Measurements from ENCODE around the gene SLC20A1.
"Not testable (repeated sequence)": the region's sequence is repeated elsewhere in the genome, so short reads cannot be mapped to it uniquely, and the experiment has no call there.

Gene SLC20A1

DNA sequence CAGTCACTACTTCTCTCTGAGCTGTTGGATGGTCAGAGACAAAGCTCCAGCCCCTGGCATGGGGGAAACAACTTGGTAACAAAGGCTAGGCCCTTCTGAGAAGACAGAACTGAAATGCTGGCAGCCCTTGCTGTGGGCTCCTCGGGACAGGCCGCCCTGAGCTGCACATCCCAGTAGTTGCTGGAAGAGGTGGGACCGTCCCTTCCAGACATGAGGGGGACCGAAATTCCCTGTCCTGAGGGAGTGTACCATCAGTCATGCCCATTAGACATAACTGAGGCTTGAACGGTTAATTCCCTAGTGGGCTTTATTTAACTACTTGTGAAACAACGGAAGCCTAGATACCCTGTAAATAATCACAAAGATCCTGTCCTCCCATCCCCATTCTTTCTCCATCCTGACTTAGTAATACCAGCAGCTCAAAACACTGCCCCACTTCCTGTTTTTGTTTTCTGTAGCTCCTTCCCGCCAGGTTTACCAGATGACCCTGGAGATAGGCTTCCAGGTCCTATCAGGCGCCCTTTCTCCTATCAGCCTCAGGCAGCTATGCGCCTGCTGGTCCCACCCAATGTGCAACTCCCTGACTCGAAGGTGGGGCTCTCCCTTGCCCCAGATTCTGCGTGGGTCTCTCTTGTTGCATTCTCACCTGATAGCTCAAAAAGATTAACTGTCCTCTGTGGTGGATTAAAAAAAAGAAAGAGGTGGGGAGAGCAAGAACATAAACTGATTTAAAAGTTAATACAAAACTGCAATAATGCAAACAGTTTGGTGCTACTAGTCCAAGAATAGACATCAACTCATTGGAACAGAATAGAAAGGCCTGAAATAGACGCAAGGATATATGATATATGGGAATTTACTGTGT lies 38.0 kb downstream of the SLC20A1 start:
- no peak for DNase-seq (ENCODE audit: low read depth in 2 of 2)

DNA sequence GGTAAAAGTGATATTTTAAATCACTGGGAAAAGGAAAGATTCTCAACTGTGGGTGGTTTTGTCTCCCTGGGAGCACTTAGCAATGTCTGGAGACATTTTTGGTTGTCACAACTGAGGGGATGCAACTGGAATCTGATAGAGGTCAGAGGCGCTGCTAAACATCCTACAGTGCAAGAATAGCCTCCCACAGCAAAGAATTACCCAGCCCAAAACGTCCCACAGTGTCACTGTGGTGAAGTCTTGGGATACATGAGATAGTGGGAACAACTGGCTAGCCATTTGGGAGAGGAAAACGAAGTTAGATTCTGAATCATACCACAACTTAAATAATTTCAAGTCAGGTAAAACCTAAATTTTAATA lies 38.7 kb downstream of the SLC20A1 start:
- DNase-seq (ENCODE audit: low read depth in 2 of 2), result no peak

DNA sequence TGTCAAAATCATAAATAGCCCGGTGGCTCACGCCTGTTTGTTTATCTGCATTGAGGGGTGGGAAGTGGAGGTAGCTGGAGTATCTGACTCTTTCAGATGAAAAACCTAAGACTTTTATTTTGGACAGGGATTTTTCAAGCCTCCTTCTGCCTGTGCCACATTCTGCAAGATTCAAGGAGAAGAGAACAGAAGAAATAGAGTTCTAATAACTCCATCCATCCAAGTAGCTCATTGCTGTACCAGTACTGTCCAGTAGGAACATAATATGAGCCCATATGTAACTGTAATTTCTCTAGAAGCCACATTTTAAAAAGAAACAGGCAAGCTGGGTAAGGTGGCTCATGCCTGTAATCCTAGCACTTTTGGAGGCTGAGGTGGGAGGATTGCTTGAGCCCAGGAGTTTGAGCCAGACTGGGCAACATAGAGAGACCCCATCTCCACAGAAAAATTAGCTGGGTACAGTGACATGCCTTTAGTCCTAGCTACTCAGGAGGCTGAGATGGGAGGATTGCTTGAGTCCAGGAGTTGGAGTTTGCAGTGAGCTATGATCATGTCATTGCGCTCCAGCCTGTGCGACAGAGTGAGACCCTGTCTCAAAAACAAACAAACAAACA lies 39.6 kb downstream of the SLC20A1 start:
- no peak for DNase-seq (ENCODE audit: low read depth in 2 of 2)

DNA sequence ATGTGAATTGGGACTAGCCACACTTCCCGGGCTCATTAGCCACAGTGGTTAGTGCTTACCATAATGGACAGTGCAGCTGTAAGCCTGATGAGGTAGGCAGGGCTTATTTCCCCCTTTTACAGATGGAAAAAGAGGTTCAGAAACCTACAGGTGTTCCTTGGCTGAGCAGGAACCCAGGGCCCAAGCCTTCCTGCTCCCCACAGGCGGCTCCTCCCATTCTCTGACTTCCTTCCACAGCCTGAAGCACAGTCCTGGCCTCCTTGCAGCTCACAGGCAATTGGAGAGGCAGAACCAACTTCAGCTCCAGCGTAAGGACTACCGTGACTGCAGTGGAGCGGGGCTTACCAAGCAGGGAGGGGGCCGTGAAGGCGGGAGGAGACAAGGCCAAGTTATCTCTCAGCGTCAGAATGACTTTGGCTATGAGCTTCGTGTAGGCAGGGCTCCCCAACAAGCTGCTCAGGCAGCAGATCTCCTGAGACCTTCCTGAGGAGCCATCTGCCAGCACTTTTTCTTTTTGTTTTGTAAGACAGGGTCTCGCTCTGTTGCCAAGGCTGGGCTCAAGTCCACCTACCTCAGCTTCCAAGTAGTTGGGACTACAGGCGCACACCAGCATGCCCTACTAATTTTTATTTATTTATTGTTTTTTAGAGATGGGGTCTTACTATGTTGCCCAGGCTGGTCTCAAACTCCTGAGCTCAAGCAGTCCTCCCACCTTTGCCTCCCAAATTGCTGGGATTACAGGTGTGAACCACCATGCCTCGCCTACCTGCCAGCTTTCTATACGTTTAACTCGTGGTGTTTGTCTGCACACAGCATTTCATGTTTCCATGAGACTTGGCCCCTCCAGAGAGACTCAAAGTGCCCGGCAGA lies 40.8 kb downstream of the SLC20A1 start:
- no peak for DNase-seq (ENCODE audit: low read depth in 2 of 2)

DNA sequence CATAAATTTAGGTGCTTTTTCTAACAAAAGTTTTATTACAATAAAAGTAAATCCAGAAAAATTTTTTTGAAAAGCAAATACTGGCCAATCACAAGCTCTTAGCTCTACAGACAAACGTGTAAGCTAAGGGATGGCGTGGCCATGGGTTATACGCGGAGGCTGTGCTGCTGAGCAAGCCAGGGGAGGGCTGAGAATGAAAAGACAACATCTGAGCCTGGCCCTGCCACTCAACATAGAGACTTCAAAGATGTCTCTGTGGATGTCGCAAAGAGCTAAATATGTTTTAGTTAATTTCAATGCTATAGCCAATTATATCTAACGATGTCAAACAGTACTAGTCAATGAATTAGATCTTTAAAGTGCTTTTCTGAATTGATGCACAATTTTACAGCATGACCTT lies 41.8 kb downstream of the SLC20A1 start:
- DNase-seq (ENCODE audit: low read depth in 2 of 2), result no peak

DNA sequence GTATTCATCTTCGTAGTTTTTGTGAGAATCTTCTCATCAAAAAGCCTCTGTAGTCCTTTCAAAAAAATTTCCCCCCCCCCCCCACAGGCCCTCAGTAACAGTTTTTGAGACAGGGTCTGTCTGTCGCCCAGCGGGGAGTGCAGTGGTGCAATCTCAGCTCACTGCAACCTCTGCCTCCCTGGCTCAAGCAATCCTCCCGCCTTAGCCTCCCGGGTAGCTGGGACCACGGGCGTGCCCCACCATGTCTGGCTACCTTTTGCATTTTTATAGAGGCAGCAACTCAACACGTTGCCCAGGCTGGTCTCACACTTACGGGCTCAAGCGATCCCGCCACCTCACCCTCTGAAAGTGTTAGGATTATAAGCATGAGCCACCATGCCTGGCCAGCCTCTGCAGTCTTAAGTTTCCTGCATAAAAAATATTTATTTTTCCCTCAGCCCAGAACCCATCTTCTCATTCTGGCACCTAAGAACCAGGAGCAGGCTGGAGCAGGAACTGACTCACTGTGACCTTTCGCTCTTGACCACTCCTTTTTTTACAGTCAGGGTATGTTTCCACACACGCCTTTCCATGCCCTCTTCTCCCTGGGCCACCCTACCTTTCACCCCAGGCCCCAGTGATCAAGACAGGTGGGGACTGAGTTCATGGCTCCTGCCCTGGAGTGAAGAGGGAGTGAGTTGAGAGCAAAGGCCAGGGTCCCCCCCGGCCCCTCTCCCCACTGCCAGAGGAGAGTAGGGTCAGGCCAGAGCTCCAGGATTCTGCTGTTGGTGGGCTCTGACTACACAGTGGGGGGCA lies 42.5 kb downstream of the SLC20A1 start:
- DNase-seq (ENCODE audit: low read depth in 2 of 2), result no peak

DNA sequence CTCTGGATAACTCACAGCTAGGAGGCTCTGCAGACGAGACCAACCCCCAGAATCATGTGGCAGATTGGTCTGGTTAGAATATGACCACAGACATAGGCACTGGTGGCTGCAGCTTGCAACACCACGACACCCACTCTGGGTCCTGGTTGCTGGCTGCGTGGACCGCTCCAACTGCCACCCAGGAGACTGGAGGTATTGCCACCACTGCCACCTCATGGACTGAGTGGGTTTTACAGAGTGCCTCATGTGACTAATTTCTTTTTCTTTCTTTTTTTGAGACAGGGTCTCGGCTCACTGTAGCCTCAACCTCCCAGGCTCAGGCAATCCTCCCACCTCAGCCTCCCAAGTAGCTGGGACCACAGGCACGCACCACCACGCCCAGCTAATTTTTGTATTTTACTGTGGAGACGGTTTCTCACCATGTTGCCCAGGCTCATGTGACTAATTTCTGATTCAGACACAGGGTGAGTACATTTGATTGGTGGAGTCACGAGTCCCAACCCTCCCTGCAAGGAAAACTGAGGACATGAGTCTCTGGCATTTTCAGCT lies 45.2 kb downstream of the SLC20A1 start:
- no peak for DNase-seq (ENCODE audit: low read depth in 2 of 2)

DNA sequence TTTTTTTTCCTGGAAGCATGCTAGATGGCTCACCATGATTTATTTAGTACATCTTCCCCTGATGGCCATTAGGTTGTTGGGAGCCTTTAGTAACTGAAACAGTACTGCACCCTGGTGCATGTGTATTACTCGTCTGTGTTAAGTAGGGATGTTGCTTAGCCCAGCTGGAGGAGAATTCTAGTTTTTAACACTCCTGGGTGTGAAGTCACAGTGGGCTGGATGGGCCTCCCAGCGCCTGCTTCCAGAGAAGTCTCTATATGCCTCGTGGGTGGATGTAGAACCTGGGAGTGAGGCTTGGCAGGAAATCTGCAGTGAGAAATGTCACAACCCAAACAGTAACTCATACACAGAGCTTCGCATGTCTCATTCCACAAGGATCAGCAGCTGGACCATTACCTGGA lies 46.1 kb downstream of the SLC20A1 start:
- no peak for DNase-seq (ENCODE audit: low read depth in 2 of 2)

DNA sequence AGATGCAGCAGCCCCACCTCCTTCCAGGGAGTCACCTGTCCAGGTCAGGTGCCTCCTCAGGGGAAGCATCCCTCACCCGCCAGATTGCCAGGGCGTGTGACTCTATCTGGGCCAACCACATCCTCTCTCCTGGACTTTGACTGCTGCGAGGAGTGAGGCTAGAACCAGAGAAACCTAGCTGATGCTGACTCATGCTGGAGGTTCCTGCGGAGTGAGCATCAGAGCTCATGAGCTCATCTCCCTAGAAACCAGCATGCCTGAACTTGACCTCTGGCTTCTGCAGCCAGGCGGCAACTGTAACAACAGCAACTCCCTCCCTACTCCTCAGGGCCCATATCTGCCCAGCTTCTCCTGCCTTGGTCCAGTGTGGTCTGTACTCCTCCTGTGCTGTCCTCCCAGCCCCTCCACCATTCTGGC lies 46.8 kb downstream of the SLC20A1 start:
- DNase-seq (ENCODE audit: low read depth in 2 of 2), result peak; percentile 42 to 44

DNA sequence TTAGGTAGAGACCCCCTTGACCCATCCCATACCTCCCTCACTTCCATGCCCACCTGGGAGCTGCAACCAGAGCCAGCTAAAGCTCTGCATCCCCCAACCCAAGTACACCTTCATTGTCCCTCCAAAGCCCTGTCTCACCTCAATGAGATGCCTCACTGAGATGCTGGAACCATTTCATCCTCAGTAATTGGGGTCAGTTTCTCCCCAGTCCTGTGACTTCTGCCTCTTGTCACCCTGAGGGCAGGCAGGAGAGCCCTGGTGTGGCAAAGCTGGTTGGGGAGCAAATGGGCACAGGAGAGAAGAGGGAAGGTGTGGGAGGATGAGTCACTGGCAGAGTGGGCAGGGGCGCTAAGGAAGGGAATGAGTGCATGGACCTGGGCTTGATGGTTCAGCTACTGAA lies 47.2 kb downstream of the SLC20A1 start:
- DNase-seq (ENCODE audit: low read depth in 2 of 2), result no peak

DNA sequence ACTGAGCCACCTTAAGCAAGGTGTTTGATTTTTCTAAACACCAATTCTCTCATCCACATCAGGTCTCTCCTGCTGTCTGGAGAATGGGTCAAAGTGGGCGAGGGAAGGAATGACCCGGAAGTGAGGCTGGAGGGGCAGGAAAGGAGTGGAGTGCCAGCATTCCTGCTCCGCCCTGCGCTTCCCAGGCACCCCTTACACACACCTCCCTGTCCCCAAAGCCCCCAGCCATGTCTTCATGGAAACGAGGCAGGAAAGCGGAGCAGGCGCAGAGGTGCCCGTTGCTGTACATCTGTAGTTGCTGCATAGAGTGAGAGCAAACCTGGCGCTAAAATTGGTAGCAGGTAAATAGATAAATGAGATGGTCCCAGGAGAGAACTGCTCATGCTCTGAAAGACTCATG lies 47.9 kb downstream of the SLC20A1 start:
- DNase-seq (ENCODE audit: low read depth in 2 of 2), result no peak

DNA sequence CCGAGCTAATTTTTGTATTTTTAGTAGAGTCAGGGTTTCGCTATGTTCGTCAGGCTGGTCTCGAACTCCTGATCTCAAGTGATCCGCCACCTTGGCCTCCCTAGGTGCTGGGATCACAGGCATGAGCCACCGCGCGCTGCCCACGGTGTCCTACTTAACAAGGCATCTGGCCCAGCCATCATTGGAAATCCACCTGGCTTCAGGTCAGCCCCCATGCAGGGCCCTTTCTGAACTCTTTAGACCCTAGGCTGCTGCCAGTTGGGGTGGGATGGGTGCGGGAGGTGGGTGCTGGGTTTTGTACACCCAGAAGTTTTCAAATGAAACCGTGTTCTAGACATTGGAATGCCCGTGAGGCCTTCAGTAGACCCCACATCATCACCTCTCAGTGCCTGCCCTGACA lies 48.4 kb downstream of the SLC20A1 start:
- DNase-seq (ENCODE audit: low read depth in 2 of 2), result no peak

DNA sequence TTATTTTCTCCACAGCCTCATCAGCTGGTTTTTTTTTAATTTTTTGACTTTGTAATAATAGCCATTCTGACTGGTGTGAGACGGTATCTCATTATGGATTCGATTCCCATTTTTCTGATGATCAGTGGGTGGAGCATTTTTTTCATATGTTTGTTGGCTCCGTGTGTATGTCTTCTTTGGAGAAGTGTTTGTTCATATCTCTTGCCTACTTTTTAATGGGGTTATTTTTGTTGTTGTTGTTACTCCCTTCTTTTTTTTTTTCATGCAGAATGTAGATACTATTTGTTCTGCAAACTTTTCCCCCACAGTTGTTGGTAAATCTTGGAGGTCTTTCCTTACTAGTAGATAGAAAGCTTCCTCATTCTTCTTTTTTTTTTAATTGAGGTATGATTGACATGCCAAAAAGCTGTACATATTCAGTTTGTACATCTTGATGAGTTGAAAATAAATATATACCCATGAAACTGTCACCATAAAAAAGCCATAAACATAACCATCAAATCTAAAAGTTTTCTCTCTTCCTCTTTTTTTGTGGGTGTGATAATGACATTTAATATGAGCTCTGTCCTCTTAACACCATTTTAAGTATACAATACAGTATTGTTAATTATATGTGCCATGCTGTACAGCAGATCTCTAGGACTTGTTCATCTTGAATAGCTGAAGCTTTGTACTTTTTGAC lies 53.2 kb downstream of the SLC20A1 start:
- no peak for DNase-seq (ENCODE audit: low read depth in 2 of 2)

DNA sequence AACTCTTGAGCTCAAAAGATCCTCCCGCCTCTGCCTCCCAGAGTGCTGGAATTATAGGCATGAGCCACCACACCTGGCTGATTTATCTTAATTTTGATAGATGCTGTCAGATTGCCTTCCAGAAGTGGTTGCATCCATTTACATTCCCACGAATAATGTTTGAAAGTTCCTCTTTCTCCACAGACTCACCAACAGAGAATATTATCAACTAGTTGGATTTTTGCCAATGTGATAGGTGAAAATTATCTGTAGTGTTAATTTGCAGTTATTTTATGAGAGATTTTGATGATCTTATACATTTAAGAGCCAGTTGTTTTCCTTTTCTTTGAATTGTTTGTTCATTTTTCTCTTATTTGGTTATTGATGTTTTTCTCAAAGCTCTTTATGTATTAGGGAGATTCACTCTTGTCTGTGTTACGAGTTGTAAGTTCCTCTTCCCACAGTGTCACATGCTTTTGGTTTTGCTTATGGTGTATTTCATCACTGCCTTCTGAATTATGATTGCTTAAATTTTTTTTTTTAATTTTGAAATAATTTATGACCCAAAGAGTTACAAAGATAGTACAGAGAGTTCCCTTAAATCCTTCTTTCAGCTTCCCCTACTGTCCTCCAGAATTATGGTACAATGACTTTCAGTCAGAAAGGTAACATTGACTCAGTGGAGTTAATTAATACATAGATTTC lies 54.4 kb downstream of the SLC20A1 start:
- no peak for DNase-seq (ENCODE audit: low read depth in 2 of 2)

DNA sequence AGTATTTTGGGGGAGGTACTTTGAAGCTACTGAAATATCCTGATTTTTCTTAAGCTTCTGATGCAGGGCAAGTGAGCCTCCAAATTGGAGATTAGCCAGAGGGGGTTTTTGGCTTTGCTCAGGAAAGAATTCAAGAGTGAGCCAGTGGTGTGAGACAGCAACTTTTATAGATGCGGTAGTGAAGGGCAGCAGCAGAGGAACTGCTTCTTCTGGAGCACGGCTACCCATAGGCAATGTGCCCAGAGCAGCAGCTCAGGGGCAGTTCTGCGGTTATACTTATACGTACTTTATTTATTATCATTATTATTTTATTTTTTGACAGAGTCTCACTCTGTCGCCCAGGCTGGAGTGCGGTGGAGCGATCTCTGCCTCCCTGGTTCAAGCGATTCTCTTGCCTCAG lies 55.3 kb downstream of the SLC20A1 start:
- no peak for DNase-seq (ENCODE audit: low read depth in 2 of 2)

DNA sequence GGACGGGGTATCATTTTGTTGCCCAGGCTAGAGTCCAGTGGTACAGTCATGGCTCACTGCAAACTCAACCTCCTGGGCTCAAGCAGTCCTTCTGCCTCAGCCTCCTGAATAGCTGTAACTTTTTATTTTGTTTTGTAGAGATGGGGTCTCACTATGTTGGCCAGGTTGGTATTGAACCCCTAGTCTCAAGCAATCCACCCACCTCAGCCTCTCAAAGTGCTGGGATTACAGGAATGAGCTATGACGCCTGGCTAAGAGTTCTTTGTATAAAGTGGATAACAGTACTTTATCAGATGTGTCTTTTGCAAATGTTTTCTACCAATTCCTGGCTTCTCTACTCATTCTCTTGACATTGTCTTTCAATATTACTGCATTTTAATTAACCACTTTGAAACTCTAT lies 57.9 kb downstream of the SLC20A1 start:
- DNase-seq (ENCODE audit: low read depth in 2 of 2), result no peak

DNA sequence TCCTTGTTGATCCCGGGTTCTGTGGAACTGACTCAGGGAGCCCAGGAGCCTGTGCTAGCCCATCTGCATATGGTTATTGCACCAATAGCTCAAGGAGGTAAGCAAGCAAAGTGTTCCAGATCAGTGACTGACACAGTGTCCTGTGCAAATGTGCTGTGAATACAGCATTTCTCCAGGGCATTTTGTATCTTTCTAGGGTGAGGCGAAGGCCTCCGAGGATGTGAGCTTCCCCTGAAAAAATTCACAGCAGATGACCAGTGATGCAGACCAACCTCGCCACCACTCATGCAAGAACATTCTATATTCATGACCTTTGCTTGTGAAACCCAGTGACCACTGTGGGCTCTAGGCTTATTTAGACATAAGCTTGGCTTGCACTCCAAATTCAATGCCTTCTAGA lies 59.8 kb downstream of the SLC20A1 start:
- DNase-seq (ENCODE audit: low read depth in 2 of 2), result no peak

DNA sequence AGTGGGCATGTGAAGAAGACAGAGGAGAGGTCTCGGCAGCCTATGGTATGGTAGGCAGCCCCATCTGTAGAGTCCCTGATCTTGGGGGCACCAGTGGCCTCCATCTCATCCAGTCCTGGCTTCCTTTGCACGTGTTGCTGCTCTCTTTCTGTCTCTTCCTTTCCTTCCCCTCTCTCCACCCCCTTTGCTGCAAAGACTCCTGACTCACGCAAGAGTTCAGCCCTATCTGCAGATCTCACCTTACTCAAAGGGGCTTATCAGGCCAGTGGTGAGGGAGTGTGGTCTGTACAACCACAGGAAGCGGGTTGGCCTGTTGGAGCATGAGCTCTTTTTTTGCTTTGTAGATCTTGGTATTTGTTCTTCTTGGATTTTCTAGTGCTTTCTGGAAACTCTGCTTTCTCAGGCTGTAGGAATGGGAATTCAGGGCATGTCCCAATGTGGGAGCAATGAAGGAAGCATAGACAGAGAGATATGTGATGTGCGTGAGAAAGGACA lies 60.5 kb downstream of the SLC20A1 start:
- DNase-seq (ENCODE audit: low read depth in 2 of 2), result no peak

DNA sequence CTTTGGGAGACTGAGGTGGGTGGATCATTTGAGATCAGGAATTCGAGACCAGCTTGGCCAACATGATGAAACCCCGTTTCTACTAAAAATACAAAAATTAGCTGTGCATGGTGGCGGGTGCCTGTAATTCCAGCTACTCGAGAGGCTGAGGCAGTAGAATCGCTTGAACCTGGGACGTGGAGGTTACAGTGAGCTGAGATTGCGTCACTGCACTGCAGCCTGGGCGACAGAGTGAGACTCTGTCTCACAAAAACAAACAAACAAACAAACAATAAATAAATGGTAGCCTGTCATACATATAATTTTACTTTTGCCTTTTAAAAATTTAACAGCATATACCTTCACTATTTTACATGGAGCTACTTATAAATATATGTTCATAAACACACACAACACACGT lies 61.2 kb downstream of the SLC20A1 start:
- DNase-seq (ENCODE audit: low read depth in 2 of 2), result not testable (repeated sequence)

DNA sequence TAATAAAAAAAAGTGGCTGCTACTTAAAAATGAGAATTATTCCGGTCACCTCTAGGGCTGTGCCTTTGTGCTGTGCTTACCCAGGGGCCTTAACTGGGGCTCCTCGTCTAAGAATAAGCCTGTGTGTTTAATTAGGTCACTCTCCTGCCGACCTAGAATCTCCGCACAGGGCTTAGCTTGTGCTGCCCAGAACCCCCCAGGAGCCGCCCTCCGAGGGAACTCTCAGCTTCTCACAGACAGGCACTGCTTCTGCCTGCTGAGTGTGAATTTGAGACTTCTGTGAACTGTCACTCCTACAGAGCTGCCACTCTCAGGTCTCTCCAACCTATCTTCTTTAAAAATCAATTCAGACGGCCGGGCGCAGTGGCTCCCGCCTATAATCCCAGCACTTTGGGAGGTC lies 63.2 kb downstream of the SLC20A1 start:
- no peak for DNase-seq (ENCODE audit: low read depth in 2 of 2)

Data from fibroblast of skin of left biceps (primary cell).